HTR-8/SVneo (cell line): ENCODE results near the gene CCT7.
"Not testable (repeated sequence)": the region's sequence is repeated elsewhere in the genome, so short reads cannot be mapped to it uniquely, and the experiment has no call there.

Experiments
- DNase-seq: peaks from one replicate; pipeline ENCODE4 v3.0.0; 2011; ENCODE audit warnings: low spot score, mixed read lengths; ENCODE audit not compliant: insufficient read length
- FAIRE-seq: peaks from 2 replicates; lab custom pipeline; 2011; peaks lifted over from hg19 to GRCh38; lab: Jason Lieb, UNC

The CCT7 gene

GRCh38 chr2:73254343-73255006 is 20.4 kb downstream of the CCT7 start:
- no peak for DNase-seq
- FAIRE-seq: no peak

DNA sequence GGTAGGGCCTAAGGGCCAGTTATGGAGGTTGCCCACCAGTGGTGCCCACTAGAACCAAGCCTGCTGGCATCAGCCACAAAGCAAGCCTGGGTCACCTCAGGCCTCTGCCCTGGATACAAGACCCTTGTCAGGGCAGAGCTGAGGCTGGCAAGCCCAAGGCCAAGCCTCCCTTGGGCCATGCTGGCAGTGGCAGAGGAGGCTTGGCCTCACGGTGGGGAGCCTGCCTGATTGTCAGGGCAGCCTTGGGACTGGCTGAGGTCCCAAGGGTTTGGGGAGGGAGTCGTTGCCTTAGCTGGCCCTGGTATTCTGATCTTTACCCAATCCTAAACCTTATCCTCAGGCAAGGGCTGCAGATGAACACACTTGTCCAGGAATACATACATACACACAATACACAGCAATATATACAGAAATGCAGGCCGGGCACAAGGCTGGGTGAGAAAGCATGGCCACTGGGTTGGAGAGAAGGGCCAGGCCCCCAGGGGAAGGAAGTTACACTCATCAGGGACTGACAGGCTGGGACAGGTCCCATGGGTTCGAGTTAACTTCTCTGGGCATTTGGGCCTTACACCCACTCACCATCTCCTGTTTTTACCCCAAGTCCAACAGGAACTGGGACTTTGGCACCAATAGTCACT is 21.0 kb downstream of the CCT7 start:
- DNase-seq (no peak), FAIRE-seq (no peak)

DNA sequence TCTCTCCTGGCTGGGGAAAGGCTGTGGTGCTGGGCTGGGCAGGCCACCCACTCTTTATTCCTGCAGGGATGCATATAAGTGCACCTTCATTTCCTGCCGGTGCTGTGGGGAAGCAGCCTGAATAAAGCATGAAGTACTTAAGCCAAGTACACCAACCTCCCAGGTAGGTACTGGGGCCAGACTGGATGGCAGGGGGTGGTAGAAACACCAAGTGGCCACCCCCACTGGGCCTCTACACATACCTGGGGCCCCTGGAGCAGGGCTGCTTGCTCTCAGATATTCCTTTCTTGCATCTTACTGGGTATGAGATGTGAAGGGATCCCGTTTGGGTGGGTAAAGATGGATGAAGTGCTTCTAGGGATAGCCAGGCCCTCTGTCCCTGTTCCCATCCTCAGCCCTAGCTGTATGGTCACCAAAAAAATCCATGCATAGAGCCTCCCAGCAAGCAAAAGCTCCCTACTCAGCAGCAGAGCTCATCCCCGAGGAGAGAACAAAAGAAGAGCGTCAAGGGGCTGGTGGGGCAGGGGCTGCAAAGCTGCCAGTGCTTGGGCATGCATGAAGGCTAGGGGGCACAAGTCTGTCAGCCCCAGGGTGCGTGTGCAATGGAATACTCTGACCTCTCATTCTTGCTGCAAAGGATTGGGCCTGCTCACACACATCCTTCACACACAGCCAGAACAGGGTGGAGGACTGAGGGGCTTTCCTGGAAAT is 22.0 kb downstream of the CCT7 start:
- FAIRE-seq (no peak), DNase-seq (no peak)

DNA sequence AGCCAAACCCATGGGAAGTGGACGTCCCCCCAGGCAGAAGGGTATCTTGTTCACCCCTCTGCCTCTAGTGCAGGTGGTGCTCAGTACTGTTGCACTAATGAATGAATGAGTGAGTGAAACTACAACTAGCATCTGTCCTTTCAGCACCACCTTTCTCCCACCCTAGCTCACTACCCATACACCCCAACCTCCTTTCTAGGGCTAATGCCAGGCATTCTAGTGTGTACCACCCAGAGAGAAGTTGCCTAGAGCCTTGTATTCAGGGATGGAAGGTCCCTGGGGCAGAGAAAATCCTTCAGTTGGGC is 22.5 kb downstream of the CCT7 start:
- FAIRE-seq: no peak
- no peak for DNase-seq

DNA sequence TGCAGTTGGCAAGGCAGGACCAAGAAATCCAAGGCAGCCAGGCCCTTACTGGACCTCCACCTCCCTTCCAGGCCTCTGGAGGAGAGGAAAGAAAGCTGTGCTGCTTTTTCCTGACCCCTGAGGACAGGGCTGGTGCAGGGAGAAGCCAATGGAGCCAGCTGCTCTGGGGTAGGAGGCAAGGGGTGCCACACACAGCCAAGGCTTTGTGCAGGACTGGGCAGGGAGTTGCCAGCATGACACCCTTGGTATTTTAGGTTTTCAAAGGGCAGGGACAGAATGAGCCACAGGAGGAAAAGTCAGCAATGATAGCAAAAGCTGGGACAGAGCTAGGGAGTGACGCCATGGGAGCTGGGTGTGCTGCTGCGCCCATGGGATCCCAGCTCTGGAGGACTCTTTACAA is 22.9 kb downstream of the CCT7 start:
- FAIRE-seq: no peak
- DNase-seq: no peak

- FAIRE-seq: no peak
Observed at GRCh38 chr2:73257425-73258125, 23.5 kb downstream of the CCT7 start.

GRCh38 chr2:73258186-73258912 is 24.2 kb downstream of the CCT7 start:
- DNase-seq: no peak
- no peak for FAIRE-seq

More at GRCh38 chr2:73257425-73258125, 23.5 kb downstream of the CCT7 start:
- DNase-seq: no peak

DNA sequence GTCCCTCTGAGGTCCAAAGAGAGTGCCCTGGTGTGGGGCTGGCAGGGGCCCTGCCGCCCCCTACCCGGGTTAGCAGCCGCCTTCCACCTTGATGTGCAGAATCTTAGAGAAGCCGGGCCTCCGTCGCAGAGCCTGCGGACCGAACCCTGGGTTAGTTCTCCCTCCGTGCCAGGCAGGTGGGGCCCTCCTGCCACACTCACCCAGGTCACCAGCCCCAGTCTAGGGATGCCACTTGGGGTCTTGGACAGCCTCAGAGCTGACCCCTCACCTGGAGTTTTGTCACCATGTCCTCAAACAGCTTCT is 24.8 kb downstream of the CCT7 start:
- no peak for FAIRE-seq
- DNase-seq: no peak

- FAIRE-seq (no peak), DNase-seq (no peak)
Observed at GRCh38 chr2:73259276-73259675, 25.2 kb downstream of the CCT7 start.

- peak; percentile 28 for FAIRE-seq
Observed at GRCh38 chr2:73259704-73260337, 25.7 kb downstream of the CCT7 start.

GRCh38 chr2:73260338-73260984 is 26.4 kb downstream of the CCT7 start:
- peak; percentile 78 for DNase-seq
- peak; percentile 13 for FAIRE-seq

More at GRCh38 chr2:73259704-73260337, 25.7 kb downstream of the CCT7 start:
- no peak for DNase-seq

- no peak for FAIRE-seq
- no peak for DNase-seq
Observed at GRCh38 chr2:73262108-73262651, 28.1 kb downstream of the CCT7 start.

DNA sequence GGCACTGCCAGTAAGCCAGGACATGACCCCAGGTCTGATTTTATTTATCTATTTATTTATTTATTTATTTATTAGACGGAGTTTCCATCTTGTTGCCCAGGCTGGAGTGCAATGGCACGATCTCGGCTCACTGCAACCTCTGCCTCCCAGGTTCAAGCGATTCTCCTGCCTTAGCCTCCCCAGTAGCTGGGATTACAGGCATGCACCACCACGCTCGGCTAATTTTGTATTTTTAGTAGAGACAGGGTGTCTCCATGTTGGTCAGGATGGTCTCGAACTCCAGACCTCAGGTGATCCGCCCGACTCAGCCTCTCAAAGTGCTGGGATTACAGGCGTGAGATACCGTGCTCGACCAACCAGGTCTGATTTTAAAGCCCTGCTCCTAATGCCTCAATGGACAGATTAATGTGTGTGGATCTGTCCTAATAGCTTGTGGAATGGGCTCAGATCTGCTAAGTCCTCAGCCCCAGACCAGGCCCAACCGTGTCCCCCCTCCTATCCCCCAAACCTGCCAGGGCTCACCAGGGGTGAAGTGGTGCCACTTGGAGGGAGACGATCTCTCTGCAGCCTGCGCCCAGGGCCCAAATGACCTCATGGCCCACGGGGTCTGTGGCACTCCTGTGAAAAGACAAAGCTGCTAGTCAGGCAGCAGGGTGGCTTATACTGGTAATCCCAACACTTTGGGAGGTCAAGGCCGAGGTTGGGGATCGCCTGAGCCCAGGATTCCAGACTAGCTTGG is 28.8 kb downstream of the CCT7 start:
- not testable (repeated sequence) for FAIRE-seq, DNase-seq

GRCh38 chr2:73263540-73264331 is 29.6 kb downstream of the CCT7 start:
- no peak for FAIRE-seq
- no peak for DNase-seq

DNA sequence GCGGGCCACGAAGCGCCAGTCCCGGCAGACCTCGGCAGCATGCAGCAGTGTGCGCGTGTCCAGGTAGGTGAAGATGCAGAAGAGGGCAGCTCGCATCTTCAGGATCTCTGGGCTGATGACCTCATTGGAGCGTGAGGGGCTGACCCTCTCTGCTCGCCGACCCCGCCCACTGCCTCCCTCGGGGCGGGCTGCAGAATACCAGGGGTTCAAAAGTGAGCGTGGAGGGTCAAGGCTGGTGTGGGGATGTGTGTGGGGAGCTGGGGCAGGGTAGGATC is 30.2 kb downstream of the CCT7 start:
- no peak for DNase-seq
- no peak for FAIRE-seq

- FAIRE-seq (no peak), DNase-seq (no peak)
Observed at GRCh38 chr2:73264783-73265182, 30.7 kb downstream of the CCT7 start.

DNA sequence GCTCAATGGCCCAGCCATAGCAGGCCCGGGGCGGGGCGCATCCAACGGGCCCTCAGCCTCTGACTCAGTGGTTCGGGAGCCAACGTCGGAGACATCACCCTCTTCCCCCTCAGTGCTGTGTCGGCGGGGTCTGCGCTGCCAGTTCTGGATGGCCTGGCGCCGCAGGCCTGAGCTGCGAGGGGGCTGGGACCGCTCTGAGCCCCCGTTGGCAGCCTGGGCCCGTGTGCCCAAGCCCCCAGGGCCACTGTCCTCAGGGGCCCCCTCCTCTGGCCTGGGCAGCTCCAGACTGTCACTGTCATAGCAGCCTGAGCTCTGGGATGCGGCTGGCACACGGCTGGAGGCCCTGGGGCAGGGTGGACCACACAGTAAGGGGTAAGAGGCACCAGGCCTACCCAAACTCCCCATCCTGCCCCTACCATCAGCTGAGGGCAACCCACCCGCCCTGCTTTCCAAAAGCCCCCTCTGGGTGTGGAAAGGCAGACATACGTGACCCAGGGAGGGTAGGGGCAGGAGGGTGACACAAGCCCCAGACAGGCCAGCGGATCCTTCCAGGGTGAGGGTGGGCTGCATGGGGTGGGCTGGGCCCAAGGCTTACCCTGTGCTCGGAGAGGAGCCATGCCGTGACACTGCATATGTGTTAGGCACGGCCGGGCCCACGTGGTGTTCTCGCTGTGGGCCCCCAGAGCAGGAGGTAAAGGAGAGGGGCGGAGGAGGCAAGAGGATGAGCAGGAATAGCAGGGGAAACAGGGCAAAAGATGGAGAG is 31.4 kb downstream of the CCT7 start:
- DNase-seq (no peak), FAIRE-seq (no peak)
